HepG2 (cell line): ENCODE measurements around the gene KRT76. TPM values are rescaled to one million over a fixed set of nuclear protein-coding genes. Genes with fewer than 3 reads are reported as not detected.

Experiments used
- ATAC-seq: fragments of 200-7000 bp; cut with Tn5 transposase; 3 replicates; pipeline ENCODE4 v1.9.1; 2020; ENCODE audit warnings: mild to moderate bottlenecking, moderate library complexity
- BruUV-seq: library from RNA; stranded (reverse); fragments of 400-500 nt; replicated peaks from 2 replicates; lab custom pipeline; 2021; lab: Mats Ljungman, UMichigan
- CTCF ChIA-PET: fragments of 300-600 bp; formaldehyde crosslinking; extraction: SDS; loops from one replicate; lab custom pipeline; 2021; ENCODE audit warnings: low total read pairs, inconsistent platforms, low intra/inter-chr PET ratio; lab: Yijun Ruan, JAX
- POLR2A ChIA-PET: fragments of 350-600 bp; sonication (Branson Sonifier 250); formaldehyde crosslinking; loops from one replicate; lab custom pipeline; 2020; ENCODE audit warnings: antibody characterized with exemption, inconsistent platforms; lab: Yijun Ruan, JAX
- DNase-seq: peaks from one replicate; pipeline ENCODE4 v3.0.0-alpha.2; 2015; ENCODE audit warnings: low spot score
- FAIRE-seq: peaks from 3 replicates; lab custom pipeline; 2011; peaks lifted over from hg19 to GRCh38; lab: Jason Lieb, UNC
- H2AFZ ChIP-seq: one replicate; pipeline ENCODE4 v1.6.1; 2011; ENCODE audit warnings: low read length, inconsistent platforms
- H3K27ac ChIP-seq: fragments of 300-600 bp; 3 replicates; pipeline ENCODE4 v1.8.0; 2011; ENCODE audit warnings: mixed run types, mild to moderate bottlenecking, mixed read lengths, low read length, inconsistent platforms; ENCODE audit not compliant: insufficient read depth; ENCODE audit errors: extremely low read length
- H3K27me3 ChIP-seq, 2 experiments: fragments of 200-600 bp in 1 of 2; 2 replicates in 1 of 2; 3 replicates in 1 of 2; pipeline versions ENCODE4 v1.6.0 to v1.8.0; 2011; ENCODE audit warnings: low read length in 2 of 2, mild to moderate bottlenecking in 2 of 2, moderate library complexity in 2 of 2, inconsistent platforms in 1 of 2; ENCODE audit not compliant: insufficient read depth in 2 of 2, control insufficient read depth in 1 of 2
- H3K36me3 ChIP-seq, 2 experiments: fragments of 200-600 bp in 1 of 2; replicated peaks in 1 of 2; 2 replicates in 1 of 2; 3 replicates in 1 of 2; pipeline versions ENCODE4 v1.5.1 to v1.8.0; 2011; ENCODE audit warnings: low read length in 2 of 2, inconsistent platforms in 1 of 2; ENCODE audit not compliant: insufficient read depth in 2 of 2, control insufficient read depth in 1 of 2
- H3K4me1 ChIP-seq: 2 replicates; pipeline ENCODE4 v1.5.1; 2012; ENCODE audit warnings: low read length, inconsistent platforms; ENCODE audit not compliant: insufficient read depth
- H3K4me2 ChIP-seq: 2 replicates; pipeline ENCODE4 v1.6.0; 2011; ENCODE audit warnings: low read depth, low read length, inconsistent platforms
- H3K4me3 ChIP-seq, 3 experiments: fragments of 200-600 bp in 1 of 3; sonication (generic), shearing (Covaris generic) in 1 of 3; replicated peaks in 1 of 3; 2 replicates each; pipeline ENCODE4 v1.5.1; 2011 to 2016; ENCODE audit warnings: low read length in 3 of 3, inconsistent platforms in 2 of 3, low read depth in 2 of 3, mild to moderate bottlenecking in 2 of 3, control low read depth in 1 of 3, mixed read lengths in 1 of 3; ENCODE audit not compliant: insufficient read depth in 1 of 3
- H3K79me2 ChIP-seq: one replicate; pipeline ENCODE4 v1.6.1; 2011; ENCODE audit warnings: low read length, inconsistent platforms; ENCODE audit not compliant: insufficient read depth
- H3K9ac ChIP-seq: 2 replicates; pipeline ENCODE4 v1.6.0; 2011; ENCODE audit warnings: mild to moderate bottlenecking, low read depth, low read length, inconsistent platforms; ENCODE audit not compliant: insufficient read depth
- H3K9me3 ChIP-seq: 2 replicates; pipeline ENCODE4 v1.5.1; 2012; ENCODE audit warnings: mild to moderate bottlenecking, low read length
- H4K20me1 ChIP-seq: 2 replicates; pipeline ENCODE4 v1.6.0; 2011; ENCODE audit warnings: inconsistent platforms, mild to moderate bottlenecking, low read length, moderate library complexity; ENCODE audit not compliant: insufficient read depth
- ATF7-NPFF ChIP-seq: sonication (generic); formaldehyde crosslinking; IDR thresholded peaks from 2 replicates; pipeline ENCODE4 v1.8.1; 2023; ENCODE audit warnings: mild to moderate bottlenecking, low read depth, missing genetic modification reagents, moderate library complexity
- CCAR2 ChIP-seq: fragments of 200-400 bp; formaldehyde crosslinking; optimal IDR thresholded peaks from 2 replicates; pipeline ENCODE3; 2018; ENCODE audit warnings: low read depth, mild to moderate bottlenecking, low read length, moderate library complexity
- CHD4 ChIP-seq: fragments of 200-600 bp; sonication (generic); IDR thresholded peaks from 2 replicates; pipeline ENCODE4 v1.7.0; 2017; ENCODE audit warnings: mild to moderate bottlenecking, low read length, borderline replicate concordance
- HIVEP1 ChIP-seq: sonication (generic); formaldehyde crosslinking; IDR thresholded peaks from 2 replicates; pipeline ENCODE4 v1.4.0; 2020; ENCODE audit warnings: mild to moderate bottlenecking, missing genetic modification reagents
- NFKB2 ChIP-seq: sonication (generic); formaldehyde crosslinking; IDR thresholded peaks from 2 replicates; pipeline ENCODE4 v1.4.0; 2020; ENCODE audit warnings: missing genetic modification reagents, borderline replicate concordance
- SNAI1 ChIP-seq: sonication (generic); formaldehyde crosslinking; IDR thresholded peaks from 2 replicates; pipeline ENCODE4 v1.5.0; 2020; ENCODE audit warnings: mild to moderate bottlenecking, missing genetic modification reagents, borderline replicate concordance
- SP5 ChIP-seq: IDR thresholded peaks from 2 replicates; pipeline ENCODE4 v1.6.1; 2016; ENCODE audit warnings: low read depth, borderline replicate concordance
- SRSF4 ChIP-seq: fragments of 200-400 bp; formaldehyde crosslinking; IDR thresholded peaks from one replicate; pipeline ENCODE4 v1.6.1; 2018; ENCODE audit warnings: mild to moderate bottlenecking, low read depth, low read length, moderate library complexity; ENCODE audit not compliant: poor library complexity, severe bottlenecking
- SRSF9 ChIP-seq: fragments of 200-400 bp; formaldehyde crosslinking; IDR thresholded peaks from 2 replicates; pipeline ENCODE4 v1.6.1; 2018; ENCODE audit warnings: borderline replicate concordance, mild to moderate bottlenecking, low read depth, low read length; ENCODE audit not compliant: insufficient read depth, poor library complexity, severe bottlenecking
- XRCC5 ChIP-seq: fragments of 200-400 bp; formaldehyde crosslinking; optimal IDR thresholded peaks from 2 replicates; pipeline ENCODE3; 2017; ENCODE audit warnings: mild to moderate bottlenecking, low read length
- ZNF20 ChIP-seq: sonication (generic); formaldehyde crosslinking; IDR thresholded peaks from 2 replicates; pipeline ENCODE4 v1.4.0; 2020; ENCODE audit warnings: mild to moderate bottlenecking, moderate library complexity, missing genetic modification reagents
- ZNF713 ChIP-seq: sonication (generic); formaldehyde crosslinking; IDR thresholded peaks from 2 replicates; pipeline ENCODE4 v1.4.0; 2020; ENCODE audit warnings: mild to moderate bottlenecking, missing genetic modification reagents
- ZSCAN30 ChIP-seq: sonication (generic); formaldehyde crosslinking; IDR thresholded peaks from 2 replicates; pipeline ENCODE4 v1.5.0; 2020; ENCODE audit warnings: mild to moderate bottlenecking, missing genetic modification reagents
- WGBS: methylation state at CpG from one replicate; pipeline ENCODE4 v1.1.6; 2017; ENCODE audit warnings: low lambda C conversion rate; 5-methylcytosine and 5-hydroxymethylcytosine counted together
- in situ Hi-C: cut with HindIII; loops from 2 replicates; pipeline ENCODE4 v1.10.0; 2017; ENCODE audit warnings: low pct_unique_long_range_greater_than_20kb; ENCODE audit not compliant: extremely low pct_ligation_motif_present
- intact Hi-C: fragments of 100-400 bp; cut with micrococcal nuclease; formaldehyde crosslinking; loops from one replicate; pipeline ENCODE4 v1.10.0; 2022; ENCODE audit not compliant: unreplicated experiment
- polyA plus RNA-seq, 8 experiments: library from polyadenylated mRNA; depleted of rRNA in 3 of 8; stranded (reverse) in 7 of 8; unstranded in 1 of 8; fragments of >200 nt; fragmentation: Illumina TruSeq in 4 of 8; extraction: Trizol in 4 of 8; gene quantifications; 2 replicates each; pipeline versions ENCODE4 v1.2.1 to v1.2.3, GENCODE V29; 2011 to 2016; ENCODE audit warnings: low read depth in 4 of 8, missing spikeins in 1 of 8, mixed read lengths in 1 of 8; ENCODE audit not compliant: insufficient read depth in 1 of 8
- total RNA-seq, 5 experiments: library from RNA; depleted of rRNA; stranded (reverse); fragments of >200 nt; fragmentation: Illumina TruSeq; extraction: Trizol; gene quantifications; 2 replicates each; pipeline ENCODE4 v1.2.3, GENCODE V29; 2016; ENCODE audit warnings: low read depth in 1 of 5
- TF ChIP-seq, protein P1 (sequence below): sonication (generic); formaldehyde crosslinking; IDR thresholded peaks from 2 replicates; pipeline ENCODE4 v1.4.0; 2020; ENCODE audit warnings: missing genetic modification reagents

Gene KRT76
- total and polyA plus RNA-seq, 2 of the 13 experiments (the other 11 are each of a cell fraction or from before 2014, with no cell fraction given) = not detected

DNA sequence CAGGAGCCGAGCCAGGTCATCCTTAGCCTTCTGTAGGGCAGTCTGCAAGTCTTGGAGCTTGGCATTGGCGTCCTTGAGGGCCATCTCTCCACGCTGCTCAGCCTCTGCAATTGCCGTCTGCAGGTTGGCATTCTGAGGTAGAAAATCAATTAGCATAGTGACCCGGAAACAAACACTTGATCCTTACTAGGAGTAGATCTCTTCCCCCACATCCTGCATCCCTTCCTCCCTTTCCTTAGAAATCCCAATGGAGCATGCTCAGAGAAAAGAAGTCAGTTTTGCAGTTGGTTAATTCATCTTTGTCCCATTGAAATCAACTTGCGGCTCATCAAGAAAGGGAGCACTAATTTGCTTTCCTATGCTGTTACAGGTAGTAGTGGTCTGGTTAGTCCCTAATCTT, 6.1 kb downstream of the KRT76 start:
- CTCF ChIA-PET = no interaction called here
- H3K4me1 ChIP-seq = no peaks in the 10 kb centered on the region
- H4K20me1 ChIP-seq = no peaks in the 10 kb centered on the region
- no peak overlapping the region for H3K9ac ChIP-seq
- TF ChIP-seq CCAR2 (no peak), SRSF9 (no peak), XRCC5 (no peak), ATF7-NPFF (no peak), ZNF713 (CRISPR knock-in tag) (no peak), CHD4 (no peak), ZSCAN30 (CRISPR knock-in tag) (no peak), SNAI1 (CRISPR knock-in tag) (no peak), SP5 (CRISPR knock-in tag) (no peak), NFKB2 (CRISPR knock-in tag) (no peak)
- TF ChIP-seq, all 625 proteins: peak for 0
- ATAC-seq = no peak
- WGBS = 33% methylated on average over 5 of the region's 6 CpGs
- Histone ChIP-seq H3K4me2 (no peak overlapping the region), H3K79me2 (no peaks in the 10 kb centered on the region), H3K27me3 (peaks cover 0 to 22% of the 10 kb centered on the region in 2 experiments; a peak in 4 of 5 replicates), H3K9me3 (no peaks in the 10 kb centered on the region), H2AFZ (no peak overlapping the region), H3K27ac (no peak overlapping the region), H3K36me3 (no peaks in the 10 kb centered on the region), H3K4me3 (no peak overlapping the region)
- BruUV-seq = no TSS peak
- no peak for DNase-seq
- FAIRE-seq = no peak
- intact Hi-C loops = no loop called here
- in situ Hi-C loops = no loop called here
- POLR2A ChIA-PET = no interaction called here

DNA sequence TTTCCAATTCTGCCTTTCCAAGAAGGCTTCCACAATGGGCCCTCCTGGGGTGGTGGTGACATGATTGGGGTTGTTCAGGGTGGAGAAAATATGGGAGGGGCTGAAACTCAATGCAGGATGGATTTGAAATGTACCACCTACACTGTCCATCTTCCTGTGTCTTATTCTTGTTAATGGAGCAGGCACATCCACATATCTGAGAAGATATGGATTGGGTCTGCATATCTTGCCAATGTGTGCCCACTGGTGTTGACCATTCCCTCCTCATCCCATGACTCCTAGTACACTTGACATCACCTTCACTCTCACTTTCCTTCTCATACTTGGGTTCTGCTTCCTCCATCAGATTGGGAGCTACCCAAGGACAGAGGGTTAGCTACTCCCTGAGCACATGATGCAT, 7.2 kb downstream of the KRT76 start:
- no peak overlapping the region for H3K9ac ChIP-seq
- no peak for TF ChIP-seq ZNF20 (CRISPR knock-in tag)
- TF ChIP-seq SRSF4 = no peak
- TF ChIP-seq HIVEP1 (CRISPR knock-in tag) = no peak
- TF ChIP-seq, protein P1, sequence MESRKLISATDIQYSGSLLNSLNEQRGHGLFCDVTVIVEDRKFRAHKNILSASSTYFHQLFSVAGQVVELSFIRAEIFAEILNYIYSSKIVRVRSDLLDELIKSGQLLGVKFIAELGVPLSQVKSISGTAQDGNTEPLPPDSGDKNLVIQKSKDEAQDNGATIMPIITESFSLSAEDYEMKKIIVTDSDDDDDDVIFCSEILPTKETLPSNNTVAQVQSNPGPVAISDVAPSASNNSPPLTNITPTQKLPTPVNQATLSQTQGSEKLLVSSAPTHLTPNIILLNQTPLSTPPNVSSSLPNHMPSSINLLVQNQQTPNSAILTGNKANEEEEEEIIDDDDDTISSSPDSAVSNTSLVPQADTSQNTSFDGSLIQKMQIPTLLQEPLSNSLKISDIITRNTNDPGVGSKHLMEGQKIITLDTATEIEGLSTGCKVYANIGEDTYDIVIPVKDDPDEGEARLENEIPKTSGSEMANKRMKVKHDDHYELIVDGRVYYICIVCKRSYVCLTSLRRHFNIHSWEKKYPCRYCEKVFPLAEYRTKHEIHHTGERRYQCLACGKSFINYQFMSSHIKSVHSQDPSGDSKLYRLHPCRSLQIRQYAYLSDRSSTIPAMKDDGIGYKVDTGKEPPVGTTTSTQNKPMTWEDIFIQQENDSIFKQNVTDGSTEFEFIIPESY (CRISPR knock-in tag) = no peak
- intact Hi-C loops = no loop called here
- in situ Hi-C loops = no loop called here
- ChIA-PET CTCF (no interaction called here), POLR2A (no interaction called here)
- no peaks in the 10 kb centered on the region for H3K4me1 ChIP-seq
- ATAC-seq = no peak
- H3K9me3 ChIP-seq = no peaks in the 10 kb centered on the region
- H3K4me2 ChIP-seq = no peak overlapping the region
- no peak overlapping the region for H2AFZ ChIP-seq
- H3K36me3 ChIP-seq = no peaks in the 10 kb centered on the region
- no peak overlapping the region for H3K4me3 ChIP-seq
- no peak overlapping the region for H3K27ac ChIP-seq
- H3K27me3 ChIP-seq = peaks cover 0 to 11% of the 10 kb centered on the region in 2 experiments; a peak in 3 of 5 replicates
- no peaks in the 10 kb centered on the region for H4K20me1 ChIP-seq
- no peak for DNase-seq
- no peak for FAIRE-seq
- no peaks in the 10 kb centered on the region for H3K79me2 ChIP-seq
- no TSS peak for BruUV-seq
